Muscle of back (tissue), 11 donors: ENCODE data around the gene FRMD5. TPM values are rescaled to one million over a fixed set of nuclear protein-coding genes. Genes with fewer than 3 reads are reported as not detected.

Experiments
- DNase-seq, 3 donors: peaks; one replicate each; pipeline versions ENCODE4 v3.0.0 to v3.0.0-alpha.2; 2013
- polyA plus RNA-seq, 10 donors: library from polyadenylated mRNA; unstranded; fragments of 120-200 nt; gene quantifications; one replicate each; pipeline ENCODE4 v1.2.1, GENCODE V29; 2013; ENCODE audit not compliant: insufficient read length in 10 of 10

FRMD5 gene
- polyA plus RNA-seq, 10 donors: 0.15 to 0.75 (median 0.42) TPM

DNA sequence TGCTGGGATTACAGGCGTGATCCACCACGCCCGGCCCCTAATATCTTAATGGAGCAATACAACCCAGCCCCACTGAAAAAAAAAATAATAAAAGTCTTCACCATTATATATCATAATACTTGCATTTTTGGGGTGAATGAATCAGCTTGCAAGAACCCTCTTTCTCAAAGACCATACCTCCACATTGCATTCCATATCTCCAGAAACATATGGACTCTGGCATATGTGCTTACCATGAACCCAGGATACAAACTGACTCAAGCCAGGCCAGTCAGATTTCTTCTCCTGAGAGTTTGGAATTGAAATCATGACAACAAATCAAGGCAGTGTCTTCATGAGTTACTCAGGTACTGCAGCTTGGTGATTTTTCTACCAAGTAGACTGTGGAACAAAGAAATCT, 101.2 kb downstream of the FRMD5 start:
- DNase-seq: no peak

DNA sequence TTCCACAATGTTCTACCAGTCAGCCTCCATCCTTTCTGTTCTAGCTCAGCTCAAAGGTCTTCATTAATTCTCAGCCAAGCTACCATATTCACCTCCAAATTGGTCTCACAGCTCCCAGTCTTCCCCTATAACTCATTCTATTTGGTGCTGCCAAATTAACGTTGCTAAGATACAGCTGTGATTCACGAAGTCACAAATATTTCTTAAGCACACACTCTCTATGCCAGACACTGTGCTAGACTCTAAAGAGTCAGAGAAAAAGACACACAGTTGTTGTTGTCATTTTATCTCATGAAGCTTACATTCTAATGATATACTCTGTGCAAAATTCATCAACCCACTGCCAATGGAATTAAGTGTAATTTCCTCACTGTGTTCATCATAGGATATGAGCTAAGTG, 102.8 kb downstream of the FRMD5 start:
- DNase-seq: no peak

DNA sequence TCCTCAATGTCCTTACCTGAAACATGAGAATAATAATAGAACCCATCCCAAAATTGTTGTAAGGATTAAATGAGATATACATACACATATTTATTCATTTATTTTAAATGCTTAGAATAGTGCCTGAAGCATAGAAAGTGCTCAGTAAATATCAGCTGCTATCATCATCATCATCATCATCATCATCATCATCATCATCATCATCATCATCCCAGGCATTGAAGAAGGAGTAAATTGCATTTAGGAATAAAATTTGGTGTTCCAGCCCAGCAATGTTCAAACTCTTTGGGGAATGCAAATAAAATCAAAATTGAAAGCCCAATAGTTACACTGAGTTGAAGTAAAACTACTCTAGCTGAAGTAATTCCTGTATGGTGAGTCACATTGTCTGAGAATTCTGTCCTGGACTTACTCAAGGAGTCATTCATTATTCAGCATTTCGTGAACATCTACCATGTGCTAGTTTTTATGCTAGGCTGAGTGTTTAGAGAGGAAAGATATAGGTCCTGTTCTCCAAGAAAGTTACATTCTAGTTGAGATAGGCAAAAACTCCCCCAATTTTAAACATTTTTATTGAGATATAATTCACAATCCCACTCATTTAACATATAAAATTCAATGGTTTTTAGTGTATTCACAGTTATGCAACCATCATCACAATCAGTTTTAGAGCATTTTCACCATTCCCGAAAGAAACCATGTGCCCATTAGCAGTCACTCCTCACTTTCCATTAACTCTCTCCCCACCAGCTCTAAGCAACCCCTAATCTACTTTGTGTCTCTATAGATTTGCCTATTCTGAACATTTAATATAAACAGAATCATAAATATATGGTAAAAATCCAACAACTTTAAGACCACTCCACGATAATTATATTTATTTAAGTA, 107.2 kb downstream of the FRMD5 start:
- peak in 1 of 3 donors; percentile 71 for DNase-seq

DNA sequence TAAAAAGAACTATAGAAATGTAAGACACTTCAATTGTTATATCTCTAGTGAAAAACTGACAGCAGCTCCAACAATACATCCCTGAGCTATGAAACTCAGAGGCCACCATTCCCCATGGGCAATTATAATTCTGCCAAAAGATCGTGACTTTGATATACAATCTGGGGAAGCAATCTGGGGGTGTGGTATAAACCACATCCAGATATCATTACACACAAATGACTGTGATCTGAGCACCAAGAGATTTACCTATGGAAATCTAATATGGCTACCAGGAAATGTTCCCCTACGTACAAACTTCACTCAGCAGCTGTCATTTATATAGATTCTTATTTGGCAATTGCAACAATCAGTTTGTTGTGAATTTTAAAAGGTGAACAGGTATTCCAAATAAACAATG, 110.3 kb downstream of the FRMD5 start:
- DNase-seq: no peak

DNA sequence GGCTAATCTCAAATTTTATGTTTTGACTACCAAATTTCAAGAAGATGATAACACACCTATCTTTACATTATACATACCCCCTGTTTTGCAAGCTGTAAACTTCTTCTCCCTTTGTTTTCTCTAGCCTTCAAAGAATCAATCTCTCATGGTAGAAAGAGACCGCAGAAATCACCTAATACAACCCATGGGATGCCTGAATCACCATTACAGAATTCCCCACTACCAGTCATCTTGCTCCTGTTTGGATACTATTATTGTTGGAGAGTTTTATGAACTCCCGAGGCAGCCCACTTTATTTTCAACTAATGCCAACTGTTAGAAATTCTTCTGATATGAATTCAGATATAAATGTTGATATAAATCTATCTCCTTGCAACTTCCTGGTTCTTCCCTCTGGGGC, 110.9 kb downstream of the FRMD5 start:
- no peak for DNase-seq

DNA sequence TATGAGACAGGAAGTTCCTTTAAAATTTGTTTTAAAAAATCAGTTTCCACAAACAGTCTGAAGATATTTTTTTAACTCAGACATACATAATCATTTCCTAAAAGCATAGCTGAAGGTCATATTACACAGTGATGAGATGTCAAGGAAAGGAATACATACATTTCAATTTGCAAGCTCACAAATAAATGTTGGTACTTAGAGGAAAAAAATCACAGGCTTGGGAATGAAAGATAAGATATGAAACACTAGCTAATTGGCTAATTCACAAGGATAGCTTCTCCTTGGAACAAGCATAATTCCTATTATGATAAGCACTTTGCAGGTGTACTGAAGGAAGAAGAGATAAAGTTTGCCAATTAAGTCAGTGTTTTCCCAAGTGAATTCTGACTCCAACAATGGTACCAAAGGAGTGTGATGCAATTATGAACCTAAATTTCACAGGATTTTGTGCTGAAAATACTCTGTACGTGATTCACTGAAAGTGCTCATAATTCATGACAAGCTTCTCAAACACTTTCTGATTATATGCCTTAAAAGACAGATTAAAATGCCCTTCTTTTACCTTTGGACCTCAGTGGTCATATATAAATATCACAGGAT, 112.4 kb downstream of the FRMD5 start:
- no peak for DNase-seq

DNA sequence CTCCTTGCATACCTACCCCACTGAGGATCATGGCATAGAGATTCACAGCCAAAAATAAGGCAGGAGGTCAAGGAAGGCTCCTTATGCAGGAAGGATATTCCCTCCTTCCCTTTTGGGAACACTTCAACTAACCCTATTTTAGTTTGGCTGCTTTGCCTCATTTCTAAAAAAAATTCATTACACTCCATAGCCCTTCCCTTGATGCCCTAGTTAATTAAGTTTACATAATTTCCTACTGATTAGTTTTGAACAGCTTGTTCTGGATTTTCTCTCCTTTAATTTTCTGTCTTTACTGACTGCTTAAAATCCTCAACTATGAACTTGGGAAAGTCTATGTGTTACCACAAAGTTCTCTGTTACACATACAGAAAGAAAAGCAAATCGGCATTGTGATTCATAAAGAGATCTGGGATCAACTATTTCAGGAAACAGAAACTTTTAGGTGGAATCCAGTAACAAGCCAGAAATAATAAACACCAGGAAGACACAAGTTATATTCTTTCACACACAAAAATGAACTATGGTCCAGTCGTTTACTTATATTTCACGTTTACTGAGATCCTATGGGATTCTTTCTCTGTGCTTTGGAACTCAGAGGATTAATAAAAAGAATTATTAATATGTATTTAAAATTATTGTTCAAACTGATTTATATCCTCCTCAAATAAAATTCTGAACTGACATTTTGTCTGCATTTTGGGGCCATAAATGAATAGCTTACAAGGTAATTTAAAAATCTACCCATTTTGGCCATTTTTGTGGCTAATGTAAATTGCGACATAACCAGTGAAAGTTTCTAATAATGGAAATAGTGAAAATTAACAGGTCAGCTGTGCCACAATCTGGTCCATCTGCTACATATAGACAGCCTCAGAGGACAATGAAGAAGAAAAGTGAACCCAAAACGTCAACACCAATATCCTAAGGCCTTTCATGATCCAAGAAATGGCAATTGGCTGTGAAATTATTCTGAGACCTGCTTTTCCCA, 113.8 kb downstream of the FRMD5 start:
- no peak for DNase-seq

DNA sequence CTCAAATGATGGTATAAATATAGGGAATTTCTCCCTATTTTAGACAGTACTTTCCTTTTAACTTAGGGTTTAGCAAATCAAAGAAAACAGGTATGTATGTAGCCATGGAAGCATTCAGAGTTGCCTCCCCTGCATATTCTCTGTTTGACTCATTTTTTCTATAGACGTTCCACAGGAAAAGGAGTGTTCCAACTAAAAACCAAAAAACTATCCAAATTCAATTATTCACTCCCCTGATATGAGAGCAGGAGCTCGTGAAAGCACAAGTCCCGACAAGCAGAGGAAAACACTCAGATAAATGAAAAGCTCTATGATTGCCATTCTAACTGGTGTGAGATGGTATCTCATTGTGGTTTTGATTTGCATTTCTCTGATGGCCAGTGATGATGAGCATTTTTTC, 119.5 kb downstream of the FRMD5 start:
- DNase-seq: no peak

DNA sequence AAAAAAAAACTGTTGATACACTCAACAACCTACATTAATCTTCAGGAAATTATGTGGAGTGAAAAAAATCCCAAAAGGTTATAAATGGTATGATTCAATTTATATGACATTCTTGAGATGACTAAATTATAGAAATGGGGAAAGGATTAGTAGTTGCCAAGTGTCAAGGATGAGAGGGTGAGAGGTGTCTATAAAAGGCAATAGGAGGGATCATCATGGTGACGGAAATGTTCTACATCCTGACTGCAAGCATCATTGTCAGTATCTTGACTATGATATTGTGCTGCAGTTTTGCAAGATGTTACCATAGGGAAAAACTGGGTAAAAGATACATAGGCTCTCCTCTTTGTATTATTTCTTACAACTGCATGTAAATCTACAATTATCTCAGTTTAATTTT, 125.6 kb downstream of the FRMD5 start:
- no peak for DNase-seq

DNA sequence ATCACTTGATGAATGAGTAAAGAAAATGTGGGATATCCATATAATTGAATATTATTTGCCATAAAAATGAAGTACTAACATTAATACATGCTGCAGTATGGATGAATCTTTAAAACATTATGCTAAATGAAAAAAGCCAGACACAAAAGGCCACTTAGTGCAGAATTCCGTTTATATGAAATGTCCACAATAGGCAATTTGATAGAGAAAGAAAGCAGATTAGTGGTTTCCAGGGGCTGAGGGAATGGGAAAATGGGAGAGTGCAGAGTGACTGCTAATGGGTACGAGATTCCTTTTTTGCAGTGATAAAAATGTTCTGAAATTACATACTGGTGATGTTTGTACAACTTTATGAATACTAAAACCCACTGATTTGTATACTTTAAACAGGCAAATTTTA, 126.7 kb downstream of the FRMD5 start:
- DNase-seq: no peak

DNA sequence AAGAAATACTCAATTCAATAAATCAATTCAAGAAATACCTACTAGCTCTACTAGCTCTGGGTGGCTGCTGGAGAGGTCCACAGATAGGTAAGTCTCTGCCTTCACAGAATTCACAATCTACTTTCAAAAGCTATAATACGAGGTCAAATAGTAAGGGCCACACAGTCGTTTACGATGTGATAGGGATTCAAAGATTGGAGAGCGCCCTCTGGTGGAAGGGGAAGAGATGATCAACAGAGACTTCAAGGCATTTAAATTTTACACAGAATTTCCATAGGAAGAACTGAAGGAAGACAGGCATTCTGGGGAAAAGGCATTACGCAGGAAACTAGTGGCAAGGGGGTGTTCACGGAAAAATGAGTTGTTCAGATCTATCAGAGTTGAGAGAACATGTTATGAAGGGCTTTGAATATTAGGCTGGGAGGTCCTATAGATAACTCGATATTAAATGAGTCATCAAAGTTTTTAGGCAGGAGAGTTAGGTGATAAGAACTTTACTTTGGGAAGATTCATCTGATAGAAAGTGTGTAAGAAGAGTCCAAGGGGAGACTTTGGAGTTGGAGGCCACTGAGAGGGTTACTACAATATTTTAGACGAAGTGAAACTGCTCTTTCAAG, 128.8 kb downstream of the FRMD5 start:
- DNase-seq: peak; percentile 21 to 46 (median 24)

DNA sequence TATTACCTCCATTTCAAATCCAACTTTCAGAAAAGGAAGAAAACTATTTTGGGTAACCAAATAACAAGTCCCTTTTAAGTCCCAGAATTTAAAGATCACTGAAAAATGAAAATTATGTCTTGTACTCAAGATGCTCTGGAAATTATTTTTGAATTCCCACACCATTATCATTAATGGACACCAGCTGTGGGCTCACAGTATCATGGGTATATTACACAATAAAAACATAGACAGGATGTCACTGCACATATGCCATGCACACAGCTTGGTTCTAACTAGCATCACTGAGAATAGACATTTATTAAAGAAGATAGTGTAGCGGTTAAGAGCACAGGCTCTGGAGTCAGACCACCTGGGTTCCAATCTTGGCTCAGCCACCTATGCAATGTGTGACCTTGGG, 130.4 kb downstream of the FRMD5 start:
- no peak for DNase-seq

DNA sequence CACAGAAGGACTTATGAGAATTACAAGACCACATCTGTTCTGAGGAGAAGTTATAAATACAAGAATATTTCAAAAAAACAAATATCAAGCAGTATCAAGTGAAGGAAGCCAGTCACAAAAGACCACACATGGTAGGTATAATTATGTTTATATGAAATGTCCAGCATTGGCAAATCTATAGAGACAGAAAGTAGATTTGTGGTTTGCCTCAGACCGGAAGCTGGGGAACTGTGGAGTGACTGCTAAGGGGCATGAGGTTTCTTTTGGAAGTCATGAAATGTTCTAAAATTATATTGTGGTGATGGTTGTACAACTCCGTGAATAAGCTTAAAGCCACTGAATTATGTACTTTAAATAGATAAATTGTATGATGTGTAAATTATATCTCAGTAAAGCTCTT, 136.9 kb downstream of the FRMD5 start:
- no peak for DNase-seq

DNA sequence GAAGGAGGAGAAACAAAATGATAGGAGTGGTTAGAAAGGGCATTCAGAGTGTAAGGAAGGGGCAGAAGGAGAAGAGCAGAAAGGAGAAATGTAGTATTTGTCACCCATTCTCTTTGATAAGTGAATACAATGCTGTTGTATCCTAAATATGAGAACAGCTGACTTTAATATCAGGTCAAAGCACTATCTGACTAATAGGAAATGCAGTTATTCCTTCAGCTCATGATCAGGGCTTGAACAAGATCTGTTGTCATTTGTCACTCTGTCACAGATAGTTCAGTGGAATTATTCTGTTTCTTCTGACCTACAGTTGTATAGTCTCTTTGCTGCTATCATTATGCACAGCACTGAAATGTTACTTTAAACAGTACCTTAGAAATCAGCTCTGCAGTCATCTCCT, 149.4 kb downstream of the FRMD5 start:
- no peak for DNase-seq

DNA sequence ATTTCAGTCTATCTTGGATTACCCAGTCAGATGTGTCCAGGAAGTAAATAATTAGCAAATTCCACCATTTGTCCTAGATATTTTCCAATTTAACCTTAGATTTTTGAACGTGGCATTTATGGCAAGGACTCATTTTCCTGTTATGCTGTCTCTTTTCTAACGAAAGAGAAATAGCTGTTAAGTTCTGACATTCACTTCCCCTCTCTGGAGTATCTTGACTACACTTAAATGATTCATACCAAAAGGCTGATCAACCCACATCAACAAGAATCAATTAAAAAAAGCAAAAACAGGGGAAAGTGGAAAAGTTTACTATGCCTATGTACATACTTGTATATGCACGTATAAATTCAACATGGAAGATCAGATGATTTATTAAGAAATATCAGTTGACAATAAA, 149.9 kb downstream of the FRMD5 start:
- DNase-seq: no peak

DNA sequence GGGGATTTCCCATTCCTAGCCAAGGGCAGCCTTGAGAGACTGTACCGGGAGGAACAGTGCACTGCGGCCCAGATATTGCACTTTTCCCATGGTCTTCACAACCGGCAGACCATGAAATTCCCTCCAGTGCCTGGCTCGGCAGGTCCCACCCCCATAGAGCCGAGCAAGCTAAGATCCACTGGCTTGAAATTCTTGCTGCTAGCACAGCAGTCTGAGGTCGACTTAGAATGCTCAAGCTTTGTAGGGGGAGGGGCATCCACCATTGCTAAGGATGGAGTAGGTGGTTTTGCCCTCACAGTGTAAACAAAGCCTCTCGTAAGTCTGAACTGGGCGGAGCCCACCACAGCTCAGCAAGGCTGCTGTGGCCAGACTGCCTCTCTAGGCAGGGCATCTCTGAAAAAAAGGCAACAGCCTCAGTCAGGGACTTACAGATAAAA, 156.3 kb downstream of the FRMD5 start:
- DNase-seq: no peak

DNA sequence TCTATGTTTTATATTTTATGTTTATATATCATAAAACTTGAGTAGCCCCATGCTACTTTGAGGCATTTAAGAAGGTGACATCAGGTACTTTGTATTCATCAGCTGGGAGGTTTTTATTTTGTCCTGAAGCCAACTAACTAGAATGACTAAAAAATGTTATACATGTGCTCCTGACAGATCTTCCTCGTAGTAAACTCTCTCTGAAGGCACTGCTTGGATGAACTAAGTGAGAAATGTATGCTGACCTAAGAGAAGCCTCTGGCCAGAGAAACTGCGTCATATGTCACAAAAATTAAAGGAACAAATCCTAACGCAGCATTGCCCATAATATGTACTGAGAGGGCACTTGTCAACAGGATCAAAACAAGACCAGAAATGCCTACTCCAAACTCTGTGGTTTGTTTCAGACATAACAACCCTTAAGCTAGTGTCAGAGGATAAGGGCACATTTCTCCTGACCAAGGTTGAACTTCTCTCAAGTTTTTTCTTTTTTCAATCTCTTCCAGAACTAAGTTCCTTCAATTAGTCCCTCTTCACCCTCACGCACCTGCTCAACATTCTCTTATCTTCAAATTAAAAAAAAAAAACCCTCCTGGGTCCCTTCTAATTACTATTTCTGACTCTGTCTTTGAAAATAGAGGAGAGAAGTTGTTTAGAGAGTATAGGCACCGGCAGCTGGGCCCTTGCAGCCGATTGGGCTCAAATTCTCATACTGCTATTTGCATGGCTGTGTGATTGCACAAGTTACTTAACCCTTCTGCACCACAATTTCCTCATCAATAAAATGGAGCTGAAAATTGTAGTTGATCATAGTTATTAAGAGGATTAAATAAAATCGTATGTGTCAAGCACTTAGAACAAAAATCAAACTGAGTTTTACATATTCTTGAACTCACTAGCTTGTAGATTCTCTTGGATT, 159.0 kb downstream of the FRMD5 start:
- DNase-seq: no peak

DNA sequence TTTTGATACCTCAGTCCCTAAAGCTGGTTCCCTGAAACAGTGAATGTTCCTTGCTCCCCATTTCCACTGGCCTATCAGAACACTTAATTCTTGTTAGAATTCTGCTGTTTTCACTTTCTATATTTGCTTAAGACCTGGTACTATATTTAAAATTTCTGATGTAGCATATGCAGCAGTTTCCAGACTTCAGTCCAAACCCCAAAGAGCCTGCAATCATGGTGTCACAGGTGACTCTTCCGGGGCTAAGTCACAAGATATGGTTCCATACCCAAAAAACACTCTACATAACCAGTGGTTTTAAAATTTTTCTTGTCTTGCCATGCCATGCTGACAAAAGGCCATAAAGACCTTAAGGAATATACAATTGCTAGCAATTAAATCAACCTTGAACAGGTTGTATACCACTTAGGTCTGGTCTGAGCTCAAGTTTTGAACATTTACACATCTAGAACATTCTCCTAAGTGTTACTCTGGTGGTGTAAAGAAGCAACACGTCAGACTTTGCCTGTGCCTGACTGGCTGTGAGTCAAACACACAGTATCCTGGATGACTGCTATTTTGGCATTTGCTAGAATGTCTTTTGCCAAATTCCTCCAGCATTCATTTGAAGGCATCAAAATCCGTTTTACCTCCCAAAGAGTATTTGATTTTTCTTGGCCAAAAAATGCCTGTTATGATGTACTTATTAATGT, 160.0 kb downstream of the FRMD5 start:
- DNase-seq: peak in 1 of 3 donors; percentile 38

DNA sequence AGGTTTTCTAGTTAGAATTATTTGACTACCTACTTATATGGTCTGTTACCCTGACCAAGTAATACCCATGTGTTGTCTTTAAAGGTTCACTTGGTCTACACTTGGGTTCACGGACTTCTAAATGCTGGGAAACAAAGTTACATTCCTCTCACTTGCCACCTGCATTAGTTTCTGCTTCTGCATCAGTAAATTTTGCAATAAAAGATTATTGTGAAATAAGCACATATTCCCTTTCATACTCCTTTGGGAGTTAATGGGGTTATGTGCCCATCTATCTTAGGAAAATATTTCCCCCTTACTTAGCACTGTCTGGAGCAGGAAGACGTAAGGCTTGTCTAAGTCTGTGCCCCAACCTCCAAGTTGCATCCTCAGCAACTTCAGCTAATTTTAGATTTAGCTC, 160.7 kb downstream of the FRMD5 start:
- DNase-seq: no peak

DNA sequence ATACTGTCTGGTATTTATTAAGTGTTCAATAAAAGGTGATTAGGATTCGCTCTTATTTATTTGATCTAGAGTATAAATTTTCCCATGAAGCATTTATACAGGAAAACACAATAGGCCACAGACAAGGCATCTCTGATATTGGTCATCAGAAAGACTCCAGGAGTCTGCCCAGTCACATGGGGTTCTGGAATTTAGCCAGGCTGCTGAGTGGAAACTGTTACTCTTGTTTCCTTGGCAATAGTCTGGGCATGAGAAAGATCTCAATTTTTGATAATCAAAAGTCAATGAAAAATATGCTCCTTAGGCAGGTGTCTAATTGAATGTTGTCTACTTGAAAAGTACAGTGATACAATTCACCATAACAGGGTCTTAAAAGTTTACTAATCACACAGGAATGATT, 161.2 kb downstream of the FRMD5 start:
- DNase-seq: no peak
